ENCODE results near the gene PHACTR4.
"Not testable (repeated sequence)": the region's sequence is repeated elsewhere in the genome, so short reads cannot be mapped to it uniquely, and the experiment has no call there.

The PHACTR4 gene

GRCh38 chr1:28369371-28370238 is at the start of gene PHACTR4:
Gene PHACTR4 (plus strand): TSS chr1:28369740. CDS start chr1:28407448, 37,708 bp downstream.
- peak; percentile 81 for DNase-seq

GRCh38 chr1:28322194-28322593 is 47.3 kb upstream of the PHACTR4 start:
- DNase-seq, result no peak

- no peak for DNase-seq
Measured at GRCh38 chr1:28323720-28324119, 45.8 kb upstream of the PHACTR4 start.

- no peak for DNase-seq
Measured at GRCh38 chr1:28326515-28326914, 43.0 kb upstream of the PHACTR4 start.

DNA sequence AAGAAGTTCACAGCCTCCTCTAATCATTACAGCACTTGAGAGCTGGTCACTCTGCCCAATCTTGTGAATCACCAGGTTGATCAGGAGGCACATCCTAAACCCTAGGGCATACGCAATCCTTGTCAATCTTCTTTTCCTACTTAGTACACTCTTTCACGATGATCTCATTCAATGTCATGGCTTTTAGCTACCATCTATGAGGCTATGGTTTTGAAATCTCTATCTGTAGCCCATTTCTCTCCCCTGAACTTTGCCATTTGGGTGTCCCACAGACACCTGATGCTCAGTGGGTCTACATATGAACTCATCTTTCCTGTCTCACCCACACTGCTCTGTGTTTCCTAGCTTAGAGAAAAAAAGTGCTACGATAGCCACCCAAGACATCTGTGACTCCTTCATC is 42.6 kb upstream of the PHACTR4 start:
- DNase-seq, result no peak

DNA sequence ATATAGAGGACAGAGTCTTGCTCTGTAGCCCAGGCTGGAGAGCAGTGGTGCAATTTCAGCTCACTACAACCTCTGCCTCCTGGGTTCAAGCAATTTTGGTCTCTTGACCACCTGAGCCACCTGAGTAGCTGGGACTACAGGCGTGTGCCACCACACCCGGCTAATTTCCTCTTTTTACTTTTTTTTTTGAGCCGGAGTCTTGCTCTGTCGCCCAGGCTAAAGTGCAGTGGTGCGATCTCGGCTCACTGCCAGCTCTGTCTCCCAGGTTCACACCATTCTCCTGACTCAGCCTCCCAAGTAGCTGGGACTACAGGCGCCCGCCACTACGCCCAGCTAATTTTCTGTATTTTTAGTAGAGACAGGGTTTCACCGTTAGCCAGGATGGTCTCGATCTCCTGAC is 42.1 kb upstream of the PHACTR4 start:
- DNase-seq, result not testable (repeated sequence)

DNA sequence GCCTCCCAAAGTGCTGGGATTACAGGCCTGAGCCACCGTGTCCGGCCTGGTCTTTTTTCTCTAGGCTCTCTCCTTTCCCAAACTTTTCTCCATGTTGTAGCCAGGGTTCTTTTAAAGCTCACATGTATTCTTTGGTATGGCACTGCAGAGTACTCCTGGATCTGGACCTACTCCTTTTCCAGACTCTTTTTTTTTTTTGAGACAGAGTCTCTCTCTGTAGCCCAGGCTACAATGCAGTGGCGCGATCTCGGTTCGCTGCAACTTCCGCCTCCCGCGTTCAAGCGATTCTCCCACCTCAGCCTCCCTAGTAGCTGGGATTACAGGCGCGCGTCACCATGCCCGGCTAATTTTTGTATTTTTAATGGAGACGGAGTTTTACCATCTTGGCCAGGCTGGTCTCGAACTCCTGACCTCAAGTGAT is 41.3 kb upstream of the PHACTR4 start:
- no peak for DNase-seq

- DNase-seq, result peak; percentile 41
Measured at GRCh38 chr1:28329395-28330153, 40.0 kb upstream of the PHACTR4 start.

DNA sequence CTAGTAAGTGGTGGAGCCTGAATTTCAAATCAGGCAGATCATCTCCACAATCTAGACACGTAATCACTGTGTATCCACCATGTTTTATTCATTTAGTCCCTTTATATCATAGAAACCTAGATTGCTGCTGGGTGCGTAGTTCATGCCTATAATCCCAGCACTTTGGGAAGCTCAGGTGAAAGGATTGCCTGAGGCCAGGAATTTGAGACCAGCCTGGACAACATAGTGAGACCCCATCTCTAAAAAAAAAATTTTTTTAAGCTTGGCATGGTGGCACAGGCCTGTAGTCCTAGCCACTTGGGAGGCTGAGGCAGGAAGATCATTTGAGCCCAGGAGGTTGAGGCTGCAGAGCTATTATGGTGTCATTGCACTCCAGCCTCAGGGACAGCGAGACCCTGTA is 30.6 kb upstream of the PHACTR4 start:
- no peak for DNase-seq

DNA sequence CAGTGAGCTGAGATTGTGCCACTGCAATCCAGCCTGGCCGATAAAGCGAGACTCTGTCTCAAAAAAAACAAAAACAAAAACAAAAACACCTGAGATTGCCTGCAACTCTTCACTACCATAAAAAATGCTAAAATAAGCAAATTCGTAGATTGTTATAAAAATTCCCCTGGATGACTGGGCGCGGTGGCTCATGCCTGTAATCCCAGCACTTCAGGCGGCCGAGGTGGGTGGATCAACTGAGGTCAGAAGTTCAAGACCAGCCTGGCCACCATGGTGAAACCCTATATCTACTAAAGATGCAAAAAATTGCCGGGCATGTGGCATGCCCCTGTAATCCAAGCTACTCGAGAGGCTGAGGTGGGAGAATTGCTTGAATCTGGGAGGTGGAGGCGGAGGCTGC is 30.0 kb upstream of the PHACTR4 start:
- no peak for DNase-seq

DNA sequence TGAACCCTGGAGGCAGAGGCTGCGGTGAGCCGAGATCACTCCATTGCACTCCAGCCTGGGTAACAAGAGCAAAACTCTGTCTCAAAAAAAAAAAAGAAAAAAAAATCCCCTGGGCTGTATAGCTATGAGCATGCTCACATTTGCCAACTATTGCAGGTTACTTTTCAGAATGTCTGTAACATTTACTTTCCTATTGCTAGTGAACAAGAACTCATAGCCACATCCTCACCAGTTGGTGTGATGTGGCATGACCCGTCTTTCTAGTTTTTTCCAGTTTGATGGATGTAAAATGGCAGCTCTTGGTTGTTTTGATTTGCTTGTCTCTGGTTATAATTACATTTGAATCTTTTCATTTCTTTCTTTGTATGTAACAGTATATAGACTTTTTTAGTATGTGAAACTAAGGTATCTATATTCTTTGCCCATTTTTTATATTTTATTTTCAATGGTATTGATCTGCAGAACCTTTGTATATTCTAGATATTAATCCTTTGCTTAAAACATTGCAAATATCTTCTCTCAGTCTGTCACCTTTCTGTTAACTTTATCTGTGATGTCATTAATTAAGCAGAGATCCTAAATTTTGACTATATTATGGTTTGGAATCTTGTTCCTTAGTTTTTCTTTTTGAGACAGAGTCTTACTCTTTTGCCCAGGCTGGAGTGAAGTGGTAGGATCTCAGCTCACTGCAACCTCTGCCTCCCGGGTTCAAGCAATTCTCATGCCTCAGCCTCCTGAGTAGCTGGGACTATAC is 29.1 kb upstream of the PHACTR4 start:
- DNase-seq, result no peak

DNA sequence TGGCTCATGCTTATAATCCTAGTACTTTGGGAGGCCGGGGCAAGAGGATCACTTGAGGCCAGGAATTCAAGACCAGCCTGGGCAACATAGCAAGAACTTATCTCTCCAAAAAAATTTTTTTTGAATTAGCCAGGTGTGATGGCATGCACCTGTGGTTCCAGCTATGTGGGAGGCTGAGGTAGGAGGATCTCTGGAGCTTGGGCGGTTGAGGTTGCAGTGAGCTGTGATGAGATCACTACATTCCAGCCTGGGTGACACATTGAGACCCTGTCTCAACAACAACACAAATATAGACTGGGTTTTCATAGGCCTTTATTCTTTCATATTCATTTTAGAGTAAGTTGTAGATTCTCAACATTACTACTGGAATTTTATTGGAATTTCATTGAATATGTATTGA is 27.9 kb upstream of the PHACTR4 start:
- no peak for DNase-seq

- no peak for DNase-seq
Measured at GRCh38 chr1:28343405-28343804, 26.1 kb upstream of the PHACTR4 start.

DNA sequence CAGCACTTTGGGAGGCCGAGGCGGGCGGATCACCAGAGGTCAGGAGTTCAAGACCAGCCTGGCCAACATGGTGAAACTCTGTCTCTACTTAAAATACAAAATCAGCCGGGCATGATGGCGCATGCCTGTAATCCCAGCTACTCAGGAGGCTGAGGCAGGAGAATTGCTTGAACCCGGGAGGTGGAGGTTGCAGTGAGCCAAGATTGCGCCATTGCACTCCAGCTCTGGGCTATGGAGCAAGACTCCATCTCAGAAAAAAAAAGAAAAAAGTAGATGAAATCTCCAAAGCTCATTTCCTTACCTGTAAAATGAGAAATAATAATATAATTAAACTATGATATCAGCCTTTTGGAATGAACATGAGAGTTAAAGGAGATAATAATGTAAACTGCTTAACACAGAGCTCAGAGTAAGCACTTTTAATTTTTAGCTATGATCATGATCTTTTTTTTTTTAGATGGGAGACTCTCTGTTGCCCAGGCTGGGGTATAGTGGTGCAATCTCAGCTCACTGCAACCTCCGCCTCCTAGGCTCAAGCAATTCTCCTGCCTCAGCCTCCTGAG is 16.2 kb upstream of the PHACTR4 start:
- not testable (repeated sequence) for DNase-seq

- DNase-seq, result no peak
Measured at GRCh38 chr1:28354121-28354520, 15.4 kb upstream of the PHACTR4 start.

GRCh38 chr1:28358716-28359115 is 10.8 kb upstream of the PHACTR4 start:
- DNase-seq, result no peak

DNA sequence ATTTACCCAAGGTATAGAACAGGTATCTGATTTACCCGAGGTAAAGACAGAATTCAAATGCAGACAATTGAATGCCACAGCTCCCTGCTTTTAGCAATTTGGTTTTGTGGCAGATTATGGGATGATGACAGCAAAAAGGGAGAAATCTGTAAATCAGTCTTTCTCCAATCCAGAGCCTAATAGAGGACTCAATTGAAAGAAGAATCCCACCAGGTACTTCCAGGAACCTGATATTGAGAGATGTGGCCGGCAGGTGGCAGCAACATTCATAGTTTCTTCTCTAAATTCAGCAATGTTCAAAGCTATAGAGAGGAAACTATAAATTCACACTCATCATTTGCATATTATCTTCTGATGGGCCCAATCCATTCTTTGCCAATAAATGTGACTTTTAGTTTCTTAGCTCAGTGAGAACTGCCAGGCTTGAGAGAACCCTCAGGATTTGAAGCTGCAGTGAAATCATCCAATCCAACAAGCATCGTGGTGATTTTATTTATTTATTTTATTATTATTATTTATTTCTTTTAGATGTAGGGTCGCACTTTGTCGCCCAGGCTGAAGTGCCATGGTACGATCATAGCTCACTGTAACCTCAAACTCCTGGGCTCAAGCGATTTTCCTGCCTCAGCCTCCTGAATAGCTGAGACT is 9.8 kb upstream of the PHACTR4 start:
- peak; percentile 55 for DNase-seq

DNA sequence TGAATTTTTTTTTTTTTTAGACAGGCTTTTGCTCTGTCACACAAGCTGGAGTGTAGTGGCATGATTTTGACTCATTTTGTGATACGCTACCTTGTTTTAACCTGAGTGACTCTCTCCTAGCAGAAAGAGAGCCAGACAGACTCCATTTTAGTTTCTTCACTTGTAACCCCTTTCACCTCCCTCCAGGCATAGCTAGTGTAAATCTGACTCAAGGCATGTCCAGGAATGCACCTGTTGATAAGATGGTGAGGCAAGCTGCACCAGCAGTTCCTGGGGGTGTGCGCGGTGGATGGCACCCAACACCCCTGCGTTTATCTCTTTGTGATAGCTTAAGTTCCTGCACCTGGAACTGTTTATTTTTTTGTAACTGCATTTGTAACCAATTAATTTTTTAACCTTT is 4.7 kb upstream of the PHACTR4 start:
- no peak for DNase-seq

GRCh38 chr1:28365864-28366263 is 3.7 kb upstream of the PHACTR4 start:
- DNase-seq, result no peak

DNA sequence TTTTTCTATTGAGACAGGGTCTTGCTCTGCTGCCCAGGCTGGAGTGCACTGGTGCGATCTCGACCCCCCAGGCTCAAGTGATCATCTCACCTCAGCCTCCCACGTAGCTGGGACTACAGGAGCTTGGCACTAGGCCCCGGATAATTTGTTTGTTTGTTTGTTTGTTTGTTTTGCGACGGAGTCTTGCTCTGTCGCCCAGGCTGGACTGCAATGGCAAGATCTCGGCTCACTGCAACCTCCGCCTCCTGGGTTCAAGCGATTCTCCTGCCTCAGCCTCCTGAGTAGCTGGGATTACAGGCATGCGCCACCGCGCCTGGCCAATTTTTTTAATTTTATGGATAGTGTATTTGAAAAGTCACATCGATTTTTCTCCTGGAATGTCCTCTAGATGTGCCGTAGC is 932 bp upstream of the PHACTR4 start:
- not testable (repeated sequence) for DNase-seq

DNA sequence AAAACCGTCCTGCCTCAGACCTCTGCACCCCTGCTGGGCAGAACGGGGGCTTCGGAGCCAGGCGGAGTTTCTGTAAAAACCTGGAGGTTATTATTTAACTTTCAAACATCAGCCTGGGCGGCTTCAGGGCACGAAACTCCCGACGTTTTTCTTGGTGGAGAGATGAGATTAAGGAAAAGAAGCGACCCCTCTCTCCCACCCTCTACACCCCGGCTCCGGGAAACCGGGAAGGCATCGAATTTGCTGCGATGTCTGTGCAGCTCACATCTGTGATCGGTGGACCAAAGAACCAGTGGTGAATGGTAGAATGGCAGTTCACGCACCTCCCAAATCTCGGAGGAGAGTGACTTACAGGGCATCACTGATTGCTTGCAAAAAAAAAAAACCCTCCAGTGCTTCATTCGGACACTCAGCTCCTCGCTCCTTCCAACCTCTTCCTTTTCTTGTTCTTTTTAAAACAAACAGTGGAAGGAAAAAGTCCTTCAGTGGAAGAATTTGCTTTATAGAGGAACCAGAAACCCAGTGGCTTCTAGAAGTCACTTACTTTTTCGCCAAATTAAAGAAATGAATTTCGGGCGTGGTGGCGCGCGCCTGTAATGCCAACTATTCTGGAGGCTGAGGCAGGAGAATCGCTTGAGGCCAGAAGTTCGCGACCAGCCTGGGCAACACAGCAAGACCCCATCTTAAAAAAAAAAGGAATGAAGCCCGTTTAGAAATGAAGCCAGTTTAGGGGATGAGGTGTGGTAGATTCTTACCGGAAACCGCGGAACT is 884 bp downstream of the PHACTR4 start:
- peak; percentile 4 for DNase-seq

- no peak for DNase-seq
Measured at GRCh38 chr1:28371010-28371377, 1.5 kb downstream of the PHACTR4 start.

Data from stimulated activated naive CD4-positive, alpha-beta T cell treated with Interleukin-2 at 50 U/mL for 16 hours (primary cell).